HepG2 (cell line): ENCODE results near the gene SLC28A3.

Experiments
- ATF1 ChIP-seq: IDR thresholded peaks from 2 replicates; pipeline ENCODE4 v1.6.1; 2016; ENCODE audit warnings: mild to moderate bottlenecking, control low read depth
- BHLHE40 ChIP-seq: IDR thresholded peaks from 2 replicates; pipeline ENCODE4 v1.6.1; 2011; ENCODE audit warnings: low read length, improper control_type of control experiment
- CTCF ChIP-seq: sonication (generic); formaldehyde crosslinking; IDR thresholded peaks from 2 replicates; pipeline ENCODE4 v1.5.0; 2020; ENCODE audit warnings: mild to moderate bottlenecking, missing genetic modification reagents, moderate library complexity
- HNF4A ChIP-seq: sonication (generic); formaldehyde crosslinking; IDR thresholded peaks from 2 replicates; pipeline ENCODE4 v1.4.0; 2020; ENCODE audit warnings: missing genetic modification reagents
- HNRNPL ChIP-seq: fragments of 200-400 bp; formaldehyde crosslinking; IDR thresholded peaks from 2 replicates; pipeline ENCODE4 v1.6.1; 2017; ENCODE audit warnings: mild to moderate bottlenecking, low read depth, low read length
- PCBP1 ChIP-seq: fragments of 200-400 bp; formaldehyde crosslinking; IDR thresholded peaks from 2 replicates; pipeline ENCODE4 v1.6.1; 2017; ENCODE audit warnings: mild to moderate bottlenecking, low read depth, low read length, borderline replicate concordance
- POLR2AphosphoS5 ChIP-seq: IDR thresholded peaks from 2 replicates; pipeline ENCODE4 v1.6.1; 2012; ENCODE audit warnings: low read depth, low read length
- RXRB ChIP-seq: IDR thresholded peaks from 2 replicates; pipeline ENCODE4 v1.6.1; 2016; ENCODE audit warnings: borderline replicate concordance, missing genetic modification reagents, missing compliant biosample characterization
- TARDBP ChIP-seq: sonication (generic); formaldehyde crosslinking; IDR thresholded peaks from 2 replicates; pipeline ENCODE4 v1.8.0; 2022; ENCODE audit warnings: mild to moderate bottlenecking, missing genetic modification reagents
- ZNF121 ChIP-seq: sonication (generic); formaldehyde crosslinking; IDR thresholded peaks from 2 replicates; pipeline ENCODE4 v1.5.0; 2020; ENCODE audit warnings: mild to moderate bottlenecking, missing genetic modification reagents
- ZNF609 ChIP-seq: sonication (generic); formaldehyde crosslinking; IDR thresholded peaks from 2 replicates; pipeline ENCODE4 v1.4.0; 2020; ENCODE audit warnings: mild to moderate bottlenecking, missing genetic modification reagents, borderline replicate concordance
- ZNF709 ChIP-seq: sonication (generic); formaldehyde crosslinking; IDR thresholded peaks from 2 replicates; pipeline ENCODE4 v1.5.0; 2020; ENCODE audit warnings: mild to moderate bottlenecking, missing genetic modification reagents
- ZNF766 ChIP-seq: sonication (generic); formaldehyde crosslinking; IDR thresholded peaks from 2 replicates; pipeline ENCODE4 v1.5.0; 2020; ENCODE audit warnings: missing genetic modification reagents, borderline replicate concordance

GRCh38 chr9:84322828-84323227 is 17.7 kb downstream of the SLC28A3 start:
- no peak for TF ChIP-seq CTCF (CRISPR knock-in tag)
- no peak for TF ChIP-seq HNF4A
- no peak for TF ChIP-seq BHLHE40
- TF ChIP-seq RXRB (CRISPR knock-in tag): no peak
- TF ChIP-seq ZNF766 (CRISPR knock-in tag): no peak
- no peak for TF ChIP-seq POLR2AphosphoS5
- TF ChIP-seq ZNF609 (CRISPR knock-in tag): no peak
- no peak for TF ChIP-seq ATF1 (CRISPR knock-in tag)
- no peak for TF ChIP-seq PCBP1
- no peak for TF ChIP-seq ZNF121 (CRISPR knock-in tag)
- TF ChIP-seq ZNF709 (CRISPR knock-in tag): no peak
- TF ChIP-seq TARDBP (CRISPR knock-in tag): no peak
- TF ChIP-seq HNRNPL: no peak
